CD4-positive, alpha-beta T cell (primary cell): ENCODE data around the gene BMP10. TPM values are rescaled to one million over a fixed set of nuclear protein-coding genes. Genes with fewer than 3 reads are reported as not detected.

Experiments used
- ATAC-seq: fragments of 200-7000 bp; cut with Tn5 transposase; one replicate; pipeline ENCODE4 v1.10.0; 2022; ENCODE audit warnings: mild to moderate bottlenecking; ENCODE audit not compliant: poor library complexity
- CTCF ChIA-PET: fragments of 350-600 bp; sonication (Branson Sonifier 250); formaldehyde crosslinking; loops from one replicate; lab custom pipeline; 2021; ENCODE audit warnings: antibody characterized with exemption, inconsistent platforms; lab: Charles Lee
- POLR2A ChIA-PET: fragments of 350-600 bp; sonication (Branson Sonifier 250); formaldehyde crosslinking; loops from one replicate; lab custom pipeline; 2021; ENCODE audit warnings: antibody characterized with exemption, inconsistent platforms; lab: Charles Lee
- DNase-seq, 14 experiments: peaks; one replicate each; pipeline ENCODE4 v3.0.0-alpha.2; 2013 to 2020; ENCODE audit warnings: mixed read lengths in 2 of 14
- H3K27ac ChIP-seq, 2 donors: one replicate each; pipeline versions ENCODE4 v1.5.1 to v1.7.0; 2013; ENCODE audit warnings: low read length in 2 of 2, low read depth in 1 of 2, mild to moderate bottlenecking in 1 of 2
- H3K27me3 ChIP-seq, 2 experiments: 1 replicate in 1 of 2; 2 replicates in 1 of 2; pipeline versions ENCODE4 v1.6.1 to v1.7.0; 2013; ENCODE audit warnings: low read length in 2 of 2, control low read depth in 1 of 2, mild to moderate bottlenecking in 1 of 2, moderate library complexity in 1 of 2; ENCODE audit not compliant: insufficient read depth in 2 of 2, control insufficient read depth in 1 of 2
- H3K36me3 ChIP-seq: one replicate; pipeline ENCODE4 v1.6.1; 2013; ENCODE audit warnings: low read length, control low read depth; ENCODE audit not compliant: insufficient read depth
- H3K4me1 ChIP-seq: one replicate; pipeline ENCODE4 v1.6.1; 2013; ENCODE audit warnings: low read length, control low read depth; ENCODE audit not compliant: insufficient read depth
- H3K4me3 ChIP-seq: one replicate; pipeline ENCODE4 v1.5.1; 2013; ENCODE audit warnings: mild to moderate bottlenecking, low read length, moderate library complexity
- H3K9me3 ChIP-seq, 2 experiments: 1 replicate in 1 of 2; 2 replicates in 1 of 2; pipeline versions ENCODE4 v1.6.1 to v1.7.0; 2013; ENCODE audit warnings: low read length in 2 of 2, mild to moderate bottlenecking in 2 of 2, control low read depth in 1 of 2, moderate library complexity in 1 of 2; ENCODE audit not compliant: control insufficient read depth in 1 of 2, insufficient read depth in 1 of 2
- H3K27ac Mint-ChIP-seq: one replicate; pipeline ENCODE4 v1.8.0; 2020; ENCODE audit warnings: mixed read lengths
- H3K27me3 Mint-ChIP-seq: one replicate; pipeline ENCODE4 v1.8.0; 2021; ENCODE audit warnings: mixed read lengths
- H3K36me3 Mint-ChIP-seq: one replicate; pipeline ENCODE4 v1.8.0; 2021; ENCODE audit warnings: low read depth, mixed read lengths
- H3K4me1 Mint-ChIP-seq: one replicate; pipeline ENCODE4 v1.8.0; 2021; ENCODE audit warnings: low read depth, mixed read lengths
- H3K4me3 Mint-ChIP-seq: one replicate; pipeline ENCODE4 v1.8.0; 2020; ENCODE audit warnings: mild to moderate bottlenecking, mixed read lengths
- H3K9me3 Mint-ChIP-seq: one replicate; pipeline ENCODE4 v1.8.0; 2020; ENCODE audit warnings: mixed read lengths
- intact Hi-C, 2 experiments: fragments of 100-400 bp; cut with DNase I in 1 of 2; cut with micrococcal nuclease in 1 of 2; formaldehyde crosslinking; loops; one replicate each; pipeline versions ENCODE4 v1.15.1 to v1.9.0; 2023 to 2025; cut with DNase I, micrococcal nuclease
- total RNA-seq, 174 experiments: library from RNA in 2 of 174; stranded (reverse) in 2 of 174; gene quantifications; one replicate each; pipeline ENCODE4 v1.2.3 and lab custom pipeline; 2021 to 2026
- TF ChIP-seq, protein P1 (sequence below): fragments of 200-600 bp; IDR thresholded peaks from one replicate; pipeline ENCODE4 v1.8.0; 2022; ENCODE audit warnings: antibody characterized with exemption, mild to moderate bottlenecking

BMP10 gene
- total RNA-seq, 2 experiments from 2014 or later = not detected

- no peak overlapping the region for H3K4me3 Mint-ChIP-seq
- ChIA-PET CTCF (no interaction called here), POLR2A (no interaction called here)
- ATAC-seq = no peak
- Histone ChIP-seq H3K4me1 (no peaks in the 10 kb centered on the region), H3K36me3 (no peaks in the 10 kb centered on the region), H3K27ac (no peak overlapping the region), H3K27me3 (no peaks in the 10 kb centered on the region), H3K4me3 (no peak overlapping the region), H3K9me3 (no peaks in the 10 kb centered on the region)
- H3K27ac Mint-ChIP-seq = no peak overlapping the region
- H3K9me3 Mint-ChIP-seq = no peaks in the 10 kb centered on the region
- H3K4me1 Mint-ChIP-seq = no peaks in the 10 kb centered on the region
- no peaks in the 10 kb centered on the region for H3K36me3 Mint-ChIP-seq
- TF ChIP-seq, protein P1, sequence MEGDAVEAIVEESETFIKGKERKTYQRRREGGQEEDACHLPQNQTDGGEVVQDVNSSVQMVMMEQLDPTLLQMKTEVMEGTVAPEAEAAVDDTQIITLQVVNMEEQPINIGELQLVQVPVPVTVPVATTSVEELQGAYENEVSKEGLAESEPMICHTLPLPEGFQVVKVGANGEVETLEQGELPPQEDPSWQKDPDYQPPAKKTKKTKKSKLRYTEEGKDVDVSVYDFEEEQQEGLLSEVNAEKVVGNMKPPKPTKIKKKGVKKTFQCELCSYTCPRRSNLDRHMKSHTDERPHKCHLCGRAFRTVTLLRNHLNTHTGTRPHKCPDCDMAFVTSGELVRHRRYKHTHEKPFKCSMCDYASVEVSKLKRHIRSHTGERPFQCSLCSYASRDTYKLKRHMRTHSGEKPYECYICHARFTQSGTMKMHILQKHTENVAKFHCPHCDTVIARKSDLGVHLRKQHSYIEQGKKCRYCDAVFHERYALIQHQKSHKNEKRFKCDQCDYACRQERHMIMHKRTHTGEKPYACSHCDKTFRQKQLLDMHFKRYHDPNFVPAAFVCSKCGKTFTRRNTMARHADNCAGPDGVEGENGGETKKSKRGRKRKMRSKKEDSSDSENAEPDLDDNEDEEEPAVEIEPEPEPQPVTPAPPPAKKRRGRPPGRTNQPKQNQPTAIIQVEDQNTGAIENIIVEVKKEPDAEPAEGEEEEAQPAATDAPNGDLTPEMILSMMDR = no peak
- intact Hi-C loops = no loop called here
- H3K27me3 Mint-ChIP-seq = peaks cover 28% of the 10 kb centered on the region
- DNase-seq = no peak
Observed at GRCh38 chr2:68850524-68850923, 20.7 kb downstream of the BMP10 start.

- Mint-ChIP-seq H3K36me3 (no peaks in the 10 kb centered on the region), H3K27me3 (peaks cover 28% of the 10 kb centered on the region), H3K27ac (no peak overlapping the region), H3K4me3 (no peak overlapping the region), H3K9me3 (no peaks in the 10 kb centered on the region), H3K4me1 (no peaks in the 10 kb centered on the region)
- no peaks in the 10 kb centered on the region for H3K27me3 ChIP-seq
- H3K4me1 ChIP-seq = no peaks in the 10 kb centered on the region
- DNase-seq (no peak), ATAC-seq (no peak)
- no peak overlapping the region for H3K27ac ChIP-seq
- TF ChIP-seq, protein P1 = no peak
- H3K9me3 ChIP-seq = no peaks in the 10 kb centered on the region
- CTCF ChIA-PET = no interaction called here
- no peaks in the 10 kb centered on the region for H3K36me3 ChIP-seq
- POLR2A ChIA-PET = no interaction called here
- no peak overlapping the region for H3K4me3 ChIP-seq
- intact Hi-C loops = no loop called here
Observed at GRCh38 chr2:68849579-68850030, 21.6 kb downstream of the BMP10 start.

- no peak for DNase-seq
- no peaks in the 10 kb centered on the region for H3K36me3 ChIP-seq
- H3K9me3 ChIP-seq = no peaks in the 10 kb centered on the region
- H3K4me3 ChIP-seq = no peak overlapping the region
- ATAC-seq = no peak
- intact Hi-C loops = no loop called here
- no peak overlapping the region for H3K27ac ChIP-seq
- Mint-ChIP-seq H3K36me3 (no peaks in the 10 kb centered on the region), H3K27me3 (peaks cover 22% of the 10 kb centered on the region), H3K4me1 (no peaks in the 10 kb centered on the region), H3K27ac (no peak overlapping the region), H3K9me3 (no peaks in the 10 kb centered on the region), H3K4me3 (no peak overlapping the region)
- POLR2A ChIA-PET = no interaction called here
- H3K4me1 ChIP-seq = no peaks in the 10 kb centered on the region
- TF ChIP-seq, protein P1 = no peak
- no peaks in the 10 kb centered on the region for H3K27me3 ChIP-seq
- CTCF ChIA-PET = no interaction called here
Observed at GRCh38 chr2:68847751-68848150, 23.4 kb downstream of the BMP10 start.
